Uterus (tissue), 4 donors: ENCODE measurements around the gene RFX2. TPM values are rescaled to one million over a fixed set of nuclear protein-coding genes. Genes with fewer than 3 reads are reported as not detected.

Experiments
- DNase-seq, 2 donors: peaks; one replicate each; pipeline ENCODE4 v3.0.0-alpha.2; 2019 to 2020
- H3K27ac ChIP-seq, 2 donors: fragments of 200-600 bp; sonication (generic); 1 replicate in 1 of 2; 2 replicates in 1 of 2; pipeline ENCODE4 v1.5.1; 2016 to 2018
- H3K27me3 ChIP-seq, 2 donors: fragments of 200-600 bp; sonication (generic); one replicate each; pipeline ENCODE4 v1.5.1; 2018 to 2019; ENCODE audit warnings: control low read depth in 1 of 2
- H3K36me3 ChIP-seq, 2 donors: fragments of 200-600 bp; sonication (generic); one replicate each; pipeline ENCODE4 v1.5.1; 2019; ENCODE audit warnings: control low read depth in 1 of 2
- H3K4me1 ChIP-seq, 2 donors: fragments of 200-600 bp; sonication (generic); one replicate each; pipeline ENCODE4 v1.5.1; 2018 to 2019; ENCODE audit warnings: control low read depth in 1 of 2
- H3K4me3 ChIP-seq, 2 donors: fragments of 200-600 bp; sonication (generic); 1 replicate in 1 of 2; 2 replicates in 1 of 2; pipeline ENCODE4 v1.5.1; 2018 to 2019; ENCODE audit warnings: mild to moderate bottlenecking in 1 of 2
- H3K9me3 ChIP-seq, 2 donors: fragments of 200-600 bp; sonication (generic); one replicate each; pipeline ENCODE4 v1.5.1; 2019; ENCODE audit warnings: control low read depth in 1 of 2
- CTCF ChIP-seq, 4 experiments: fragments of 200-600 bp in 2 of 4; fragments of 450-650 bp in 2 of 4; sonication (generic) in 2 of 4; IDR thresholded peaks; one replicate each; pipeline ENCODE4 v1.5.1; 2016 to 2019; ENCODE audit warnings: antibody characterized with exemption in 4 of 4, mild to moderate bottlenecking in 2 of 4, moderate library complexity in 1 of 4
- POLR2A ChIP-seq, 2 donors: fragments of 450-650 bp; IDR thresholded peaks; one replicate each; pipeline ENCODE4 v1.6.1; 2016; ENCODE audit warnings: antibody characterized with exemption in 2 of 2, mild to moderate bottlenecking in 1 of 2, moderate library complexity in 1 of 2
- intact Hi-C: fragments of 100-400 bp; cut with DNase I; formaldehyde crosslinking; loops from one replicate; pipeline ENCODE4 v1.15.1; 2023; ENCODE audit warnings: low total_unique reads
- total RNA-seq, 4 donors: library from RNA; depleted of rRNA in 3 of 4; stranded (reverse); fragments of >200 nt in 3 of 4; gene quantifications; one replicate each; pipeline versions ENCODE4 v1.1.0 to v1.2.4, GENCODE V29; 2014 to 2023
- donor health status: DM: yes; HTN: yes; CAD: no.

RFX2 gene
- total RNA-seq, 4 donors from 2014 or later, result 10.5 to 77.9 (median 22.8) TPM

- Histone ChIP-seq H3K9me3 (no peaks in the 10 kb centered on the region), H3K27me3 (no peaks in the 10 kb centered on the region), H3K4me3 (no peak overlapping the region), H3K4me1 (peaks cover 0 to 10% of the 10 kb centered on the region in 2 donors), H3K27ac (peak overlapping the region in 1 of 2 donors; percentile 5), H3K36me3 (no peaks in the 10 kb centered on the region)
- no peak for DNase-seq
- intact Hi-C loops, result no loop called here
- TF ChIP-seq CTCF (IDR thresholded peaks at IDR 0.05), result no peak
- TF ChIP-seq POLR2A (IDR thresholded peaks at IDR 0.05), result no peak
Observed at GRCh38 chr19:6095760-6096159, 14.5 kb downstream of the RFX2 start.

GRCh38 chr19:6092329-6093286 is 17.7 kb downstream of the RFX2 start:
- Histone ChIP-seq H3K27ac (peak overlapping the region; percentile 84 to 93), H3K4me3 (peak overlapping the region; percentile 7 to 26), H3K9me3 (no peaks in the 10 kb centered on the region), H3K36me3 (no peaks in the 10 kb centered on the region), H3K4me1 (peaks cover 0 to 3% of the 10 kb centered on the region in 2 donors), H3K27me3 (no peaks in the 10 kb centered on the region)
- peak in 1 of 4 experiments; percentile 33 for TF ChIP-seq CTCF (IDR thresholded peaks at IDR 0.05)
- peak in 1 of 2 donors; percentile 13 for TF ChIP-seq POLR2A (IDR thresholded peaks at IDR 0.05)
- DNase-seq, result peak; percentile 74 to 78
- intact Hi-C loops, result no loop called here

- no peaks in the 10 kb centered on the region for H3K27me3 ChIP-seq
- no peaks in the 10 kb centered on the region for H3K9me3 ChIP-seq
- H3K27ac ChIP-seq, result peak overlapping the region; percentile 84 to 93
- no peaks in the 10 kb centered on the region for H3K36me3 ChIP-seq
- intact Hi-C loops, result no loop called here
- DNase-seq, result no peak
- peak overlapping the region; percentile 7 to 26 for H3K4me3 ChIP-seq
- no peak for TF ChIP-seq CTCF (IDR thresholded peaks at IDR 0.05)
- no peak for TF ChIP-seq POLR2A (IDR thresholded peaks at IDR 0.05)
- H3K4me1 ChIP-seq, result peaks cover 0 to 4% of the 10 kb centered on the region in 2 donors
Observed at GRCh38 chr19:6091771-6092291, 18.5 kb downstream of the RFX2 start.

- no peaks in the 10 kb centered on the region for H3K27me3 ChIP-seq
- no peaks in the 10 kb centered on the region for H3K9me3 ChIP-seq
- intact Hi-C loops, result no loop called here
- TF ChIP-seq CTCF (IDR thresholded peaks at IDR 0.05) (no peak), POLR2A (IDR thresholded peaks at IDR 0.05) (no peak)
- H3K4me1 ChIP-seq, result peaks cover 0 to 4% of the 10 kb centered on the region in 2 donors
- DNase-seq, result no peak
- no peaks in the 10 kb centered on the region for H3K36me3 ChIP-seq
- peak overlapping the region in 1 of 2 donors; percentile 93 for H3K27ac ChIP-seq
- no peak overlapping the region for H3K4me3 ChIP-seq
Observed at GRCh38 chr19:6090634-6091033, 19.7 kb downstream of the RFX2 start.

- no peak for DNase-seq
- peaks cover 0 to 4% of the 10 kb centered on the region in 2 donors for H3K4me1 ChIP-seq
- no peaks in the 10 kb centered on the region for H3K36me3 ChIP-seq
- H3K4me3 ChIP-seq, result no peak overlapping the region
- no peaks in the 10 kb centered on the region for H3K27me3 ChIP-seq
- H3K27ac ChIP-seq, result peak overlapping the region; percentile 69 to 84
- TF ChIP-seq POLR2A (IDR thresholded peaks at IDR 0.05) (no peak), CTCF (IDR thresholded peaks at IDR 0.05) (no peak)
- H3K9me3 ChIP-seq, result no peaks in the 10 kb centered on the region
- intact Hi-C loops, result no loop called here
Observed at GRCh38 chr19:6088602-6089049, 21.7 kb downstream of the RFX2 start.
